ENCODE data around the gene RAB6A.
"Not testable (repeated sequence)": the region's sequence is repeated elsewhere in the genome, so short reads cannot be mapped to it uniquely, and the experiment has no call there.

The RAB6A gene

DNA sequence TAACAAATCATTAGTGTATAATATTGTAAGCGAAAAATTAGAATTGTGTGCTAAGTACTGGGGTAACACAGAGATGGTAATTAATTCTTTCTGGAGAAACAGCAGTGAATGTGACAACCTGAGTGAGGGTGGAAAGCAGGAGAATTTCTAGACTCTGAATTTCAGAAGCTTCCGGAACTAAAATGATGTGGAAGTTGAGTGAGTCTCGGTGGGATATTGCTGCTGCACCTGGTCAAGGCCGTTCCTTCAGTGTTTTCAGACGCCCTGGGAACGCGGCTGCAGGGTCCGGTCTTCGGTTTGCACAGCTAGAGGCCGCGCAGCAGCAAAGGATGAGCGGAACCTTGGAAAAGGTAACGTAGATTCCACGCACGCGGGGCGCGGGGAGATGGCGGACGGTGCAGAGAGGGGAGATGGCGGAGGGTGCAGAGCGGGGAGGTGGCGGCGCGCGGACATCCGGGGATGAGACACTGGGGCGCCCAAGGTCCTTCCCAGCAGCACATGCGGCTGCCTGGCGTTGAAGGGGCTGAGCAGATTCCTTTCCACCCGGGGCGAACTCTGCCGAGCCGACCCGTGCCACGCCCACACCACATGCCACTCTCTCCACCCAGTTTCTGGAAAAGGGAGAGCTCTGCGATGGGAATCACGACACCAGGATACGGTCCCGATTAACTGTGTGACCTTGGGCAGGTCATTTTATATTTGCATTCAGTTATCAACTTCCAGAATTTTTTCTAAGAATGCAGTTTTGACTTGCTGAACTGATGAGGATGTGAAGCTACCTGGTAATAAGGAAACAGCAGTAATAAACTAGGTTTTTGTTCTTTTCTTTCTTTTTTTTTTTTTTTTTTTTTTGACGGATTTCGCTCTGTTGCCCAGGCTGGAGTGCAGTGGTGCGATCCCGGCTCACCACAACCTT, 27.0 kb upstream of the RAB6A start, which contains the start of gene MRPL48:
TSS of gene MRPL48 (plus strand) at position 232 of the 916 bp plus-strand sequence. CDS start at position 330, 98 bp downstream.
- peak within 1 kb of the TSS; percentile 98 for H3K27ac ChIP-seq
- peak within 1 kb of the TSS; percentile 94 for H3K4me3 ChIP-seq (ENCODE audit: low read depth, low read length)
- TF ChIP-seq, protein P1, sequence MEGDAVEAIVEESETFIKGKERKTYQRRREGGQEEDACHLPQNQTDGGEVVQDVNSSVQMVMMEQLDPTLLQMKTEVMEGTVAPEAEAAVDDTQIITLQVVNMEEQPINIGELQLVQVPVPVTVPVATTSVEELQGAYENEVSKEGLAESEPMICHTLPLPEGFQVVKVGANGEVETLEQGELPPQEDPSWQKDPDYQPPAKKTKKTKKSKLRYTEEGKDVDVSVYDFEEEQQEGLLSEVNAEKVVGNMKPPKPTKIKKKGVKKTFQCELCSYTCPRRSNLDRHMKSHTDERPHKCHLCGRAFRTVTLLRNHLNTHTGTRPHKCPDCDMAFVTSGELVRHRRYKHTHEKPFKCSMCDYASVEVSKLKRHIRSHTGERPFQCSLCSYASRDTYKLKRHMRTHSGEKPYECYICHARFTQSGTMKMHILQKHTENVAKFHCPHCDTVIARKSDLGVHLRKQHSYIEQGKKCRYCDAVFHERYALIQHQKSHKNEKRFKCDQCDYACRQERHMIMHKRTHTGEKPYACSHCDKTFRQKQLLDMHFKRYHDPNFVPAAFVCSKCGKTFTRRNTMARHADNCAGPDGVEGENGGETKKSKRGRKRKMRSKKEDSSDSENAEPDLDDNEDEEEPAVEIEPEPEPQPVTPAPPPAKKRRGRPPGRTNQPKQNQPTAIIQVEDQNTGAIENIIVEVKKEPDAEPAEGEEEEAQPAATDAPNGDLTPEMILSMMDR (IDR thresholded peaks at IDR 0.05; ENCODE audit: low read depth, low read length), result no peak
- no peaks in the 10 kb centered on the region for H3K27me3 ChIP-seq (ENCODE audit: insufficient read depth, low read depth, severe bottlenecking)
- peaks cover 3% of the 10 kb centered on the region for H3K36me3 ChIP-seq
- DNase-seq, result peak; percentile 95
- no peaks in the 10 kb centered on the region for H3K9me3 ChIP-seq (ENCODE audit: severe bottlenecking)

DNA sequence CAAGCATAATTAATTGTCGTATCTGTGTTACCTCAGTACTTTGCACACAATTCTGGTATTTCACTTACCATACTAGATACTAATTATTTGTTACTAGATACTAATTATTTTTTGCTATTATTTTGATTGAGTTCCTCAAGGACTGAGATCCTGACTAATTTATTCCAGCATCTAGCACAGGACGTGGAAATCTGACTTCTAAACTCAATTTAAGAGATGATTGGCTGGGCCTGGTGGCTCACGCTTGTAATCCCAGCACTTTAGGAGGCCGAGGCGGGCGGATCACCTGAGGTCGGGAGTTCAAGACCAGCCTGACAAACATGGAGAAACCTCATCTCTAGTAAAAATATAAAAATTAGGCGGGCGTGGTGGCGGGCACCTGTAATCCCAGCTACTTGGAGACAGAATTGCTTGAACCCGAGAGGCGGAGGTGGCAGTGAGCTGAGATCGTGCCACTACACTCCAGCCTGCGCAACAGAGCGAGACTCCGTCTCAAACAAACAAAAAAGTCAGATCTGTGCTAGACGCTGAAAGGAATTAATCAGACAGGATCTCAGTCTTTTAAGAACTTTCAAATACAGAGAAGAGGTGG, 26.3 kb upstream of the RAB6A start:
- Histone ChIP-seq H3K27ac (peak overlapping the region; percentile 98), H3K9me3 (ENCODE audit: severe bottlenecking) (no peaks in the 10 kb centered on the region), H3K27me3 (ENCODE audit: insufficient read depth, low read depth, severe bottlenecking) (no peaks in the 10 kb centered on the region), H3K4me3 (ENCODE audit: low read depth, low read length) (peak overlapping the region; percentile 94), H3K36me3 (peaks cover 3% of the 10 kb centered on the region)
- no peak for DNase-seq
- TF ChIP-seq, protein P1 (IDR thresholded peaks at IDR 0.05; ENCODE audit: low read depth, low read length), result no peak

DNA sequence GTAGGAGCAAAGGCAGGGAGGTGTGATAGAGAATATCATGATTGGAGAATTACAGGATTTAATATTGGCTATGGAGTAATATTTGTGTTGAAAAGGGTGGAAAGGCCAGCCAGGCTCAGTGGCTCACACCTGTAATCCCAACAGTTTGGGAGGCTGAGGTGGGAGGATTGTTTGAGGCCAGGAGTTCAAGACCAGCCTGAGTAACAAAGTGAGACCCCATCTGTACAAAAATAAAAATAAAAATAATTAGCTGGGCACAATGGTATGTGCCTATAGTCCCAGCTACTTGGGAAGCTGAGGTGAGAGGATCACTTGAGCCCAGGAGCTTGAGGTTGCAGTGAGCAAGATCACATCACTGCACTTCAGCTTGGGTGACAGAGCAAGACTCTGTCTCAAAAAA, 24.6 kb upstream of the RAB6A start:
- not testable (repeated sequence) for DNase-seq; H3K36me3 ChIP-seq; H3K27ac ChIP-seq; H3K4me3 ChIP-seq (ENCODE audit: low read depth, low read length); H3K27me3 ChIP-seq (ENCODE audit: insufficient read depth, low read depth, severe bottlenecking); H3K9me3 ChIP-seq (ENCODE audit: severe bottlenecking)

DNA sequence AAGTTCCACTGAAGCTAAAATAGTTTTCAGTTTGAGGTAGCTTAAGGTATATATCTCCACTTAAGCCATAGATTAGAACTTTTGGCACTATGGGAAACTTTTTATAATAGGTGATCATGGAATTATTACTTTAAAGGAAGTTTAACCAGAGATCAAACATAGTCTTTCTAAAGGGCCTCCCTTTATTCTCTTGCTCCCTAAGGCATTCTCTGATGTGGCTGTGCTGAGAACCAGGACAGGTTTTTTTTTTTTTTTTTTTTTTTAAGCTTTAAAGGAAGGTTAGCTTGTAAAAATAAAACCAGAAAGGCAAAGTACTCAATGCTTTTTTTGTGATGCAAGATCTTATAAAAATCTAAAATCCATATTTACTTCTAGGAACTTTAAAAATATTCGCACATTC, 23.9 kb upstream of the RAB6A start:
- TF ChIP-seq, protein P1 (IDR thresholded peaks at IDR 0.05; ENCODE audit: low read depth, low read length), result no peak
- no peak overlapping the region for H3K4me3 ChIP-seq (ENCODE audit: low read depth, low read length)
- no peak for DNase-seq
- no peaks in the 10 kb centered on the region for H3K27me3 ChIP-seq (ENCODE audit: insufficient read depth, low read depth, severe bottlenecking)
- H3K36me3 ChIP-seq, result no peaks in the 10 kb centered on the region; the same call in 1 of the 2 replicates
- no peaks in the 10 kb centered on the region for H3K9me3 ChIP-seq (ENCODE audit: severe bottlenecking)
- no peak overlapping the region for H3K27ac ChIP-seq

DNA sequence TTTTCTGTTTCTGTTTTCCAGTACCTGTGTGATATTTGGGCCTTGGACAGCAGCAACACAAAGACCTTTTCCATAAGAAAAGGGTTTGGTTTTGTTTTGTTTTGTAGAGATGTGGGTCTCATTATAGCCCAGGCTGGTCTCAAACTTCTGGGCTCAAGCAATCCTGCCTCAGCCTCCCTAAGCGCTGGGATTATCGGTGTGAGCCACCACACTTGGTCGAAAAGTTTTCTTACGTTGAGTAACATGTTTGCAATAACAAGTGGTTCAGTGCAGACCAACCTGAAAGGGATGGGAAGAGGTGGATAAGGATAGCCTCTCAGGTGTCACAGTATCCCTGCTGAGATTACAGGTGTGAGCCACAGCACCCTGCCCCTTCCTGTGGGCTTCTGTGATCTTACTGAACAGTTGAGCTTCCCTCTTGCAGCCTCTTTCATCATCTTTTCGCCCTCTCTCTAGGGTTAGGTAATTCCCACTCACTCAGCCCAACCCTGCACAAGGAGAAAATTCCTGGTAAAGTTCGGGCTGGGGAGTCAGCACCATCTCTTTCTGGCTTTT, 23.3 kb upstream of the RAB6A start:
- H3K27me3 ChIP-seq (ENCODE audit: insufficient read depth, low read depth, severe bottlenecking), result no peaks in the 10 kb centered on the region
- no peaks in the 10 kb centered on the region for H3K9me3 ChIP-seq (ENCODE audit: severe bottlenecking)
- no peaks in the 10 kb centered on the region; the same call in 1 of the 2 replicates for H3K36me3 ChIP-seq
- TF ChIP-seq, protein P1 (IDR thresholded peaks at IDR 0.05; ENCODE audit: low read depth, low read length), result no peak
- H3K27ac ChIP-seq, result no peak overlapping the region
- DNase-seq, result no peak
- H3K4me3 ChIP-seq (ENCODE audit: low read depth, low read length), result no peak overlapping the region

DNA sequence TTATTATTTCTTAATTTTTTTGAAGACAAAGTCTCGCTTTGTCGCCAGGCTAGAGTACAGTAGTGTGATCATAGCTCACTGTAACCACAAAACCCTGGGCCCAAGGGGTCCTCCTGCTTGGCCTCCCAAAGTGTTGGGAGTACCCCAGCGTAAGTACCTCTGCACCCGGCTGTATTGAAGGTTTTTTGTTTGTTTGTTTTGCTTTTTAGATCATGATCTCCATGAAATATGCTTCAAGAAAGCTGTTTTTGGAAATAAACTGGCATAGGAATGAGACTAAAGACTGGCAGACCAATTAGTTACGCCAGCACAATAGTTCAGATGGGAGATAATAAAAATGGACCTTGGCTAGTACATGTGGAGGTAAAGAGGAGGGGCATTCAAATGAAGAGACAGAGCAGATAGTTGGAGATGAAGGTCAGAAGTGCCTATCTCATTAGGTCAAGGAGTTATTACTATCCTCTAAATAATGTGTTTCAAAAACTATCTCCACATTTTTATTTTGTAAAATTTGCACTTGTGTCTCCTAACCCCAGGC, 22.7 kb upstream of the RAB6A start:
- TF ChIP-seq, protein P1 (IDR thresholded peaks at IDR 0.05; ENCODE audit: low read depth, low read length), result no peak
- Histone ChIP-seq H3K27me3 (ENCODE audit: insufficient read depth, low read depth, severe bottlenecking) (no peaks in the 10 kb centered on the region), H3K36me3 (no peaks in the 10 kb centered on the region; the same call in 1 of the 2 replicates), H3K27ac (no peak overlapping the region), H3K4me3 (ENCODE audit: low read depth, low read length) (no peak overlapping the region), H3K9me3 (ENCODE audit: severe bottlenecking) (no peaks in the 10 kb centered on the region)
- DNase-seq, result no peak

Measured in WERI-Rb-1 (cell line).